WI38 (cell line): ENCODE measurements around the gene ADH6.
"Not testable (repeated sequence)": the region's sequence is repeated elsewhere in the genome, so short reads cannot be mapped to it uniquely, and the experiment has no call there.

Source experiments
- H3K4me3 ChIP-seq: 2 replicates; pipeline ENCODE4 v1.5.1; 2011; ENCODE audit warnings: low read depth, mild to moderate bottlenecking, control low read depth, low read length
- TF ChIP-seq, protein P1 (sequence below): IDR thresholded peaks from 2 replicates; pipeline ENCODE4 v1.5.1; 2012; ENCODE audit warnings: low read depth, mild to moderate bottlenecking, control low read depth, low read length

Gene ADH6

DNA sequence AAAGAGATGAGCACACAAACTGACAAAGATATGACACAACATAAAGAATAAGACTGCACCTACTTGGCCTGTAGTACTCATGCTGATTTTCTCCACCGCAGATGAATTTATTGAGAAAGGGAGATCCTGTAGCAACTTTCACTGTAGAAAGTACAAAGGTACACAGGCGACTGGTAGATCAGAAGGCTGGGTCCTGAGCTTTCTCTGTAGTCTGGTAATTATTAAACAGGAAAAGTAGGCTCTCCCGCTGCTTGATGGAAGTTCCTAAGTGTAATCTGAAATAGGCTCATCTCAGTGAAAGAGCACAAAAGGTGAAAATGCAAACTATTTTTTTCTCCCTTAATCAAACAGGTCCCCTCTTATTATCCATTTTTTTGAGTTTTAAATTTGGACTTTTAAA, at the start of gene ADH6:
ADH6 (minus strand) TSS at position 175 of the 400 bp plus-strand sequence; CDS start at position 81, 94 bp downstream.
- no peak within 1 kb of the TSS for H3K4me3 ChIP-seq
- TF ChIP-seq, protein P1, sequence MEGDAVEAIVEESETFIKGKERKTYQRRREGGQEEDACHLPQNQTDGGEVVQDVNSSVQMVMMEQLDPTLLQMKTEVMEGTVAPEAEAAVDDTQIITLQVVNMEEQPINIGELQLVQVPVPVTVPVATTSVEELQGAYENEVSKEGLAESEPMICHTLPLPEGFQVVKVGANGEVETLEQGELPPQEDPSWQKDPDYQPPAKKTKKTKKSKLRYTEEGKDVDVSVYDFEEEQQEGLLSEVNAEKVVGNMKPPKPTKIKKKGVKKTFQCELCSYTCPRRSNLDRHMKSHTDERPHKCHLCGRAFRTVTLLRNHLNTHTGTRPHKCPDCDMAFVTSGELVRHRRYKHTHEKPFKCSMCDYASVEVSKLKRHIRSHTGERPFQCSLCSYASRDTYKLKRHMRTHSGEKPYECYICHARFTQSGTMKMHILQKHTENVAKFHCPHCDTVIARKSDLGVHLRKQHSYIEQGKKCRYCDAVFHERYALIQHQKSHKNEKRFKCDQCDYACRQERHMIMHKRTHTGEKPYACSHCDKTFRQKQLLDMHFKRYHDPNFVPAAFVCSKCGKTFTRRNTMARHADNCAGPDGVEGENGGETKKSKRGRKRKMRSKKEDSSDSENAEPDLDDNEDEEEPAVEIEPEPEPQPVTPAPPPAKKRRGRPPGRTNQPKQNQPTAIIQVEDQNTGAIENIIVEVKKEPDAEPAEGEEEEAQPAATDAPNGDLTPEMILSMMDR = no peak

DNA sequence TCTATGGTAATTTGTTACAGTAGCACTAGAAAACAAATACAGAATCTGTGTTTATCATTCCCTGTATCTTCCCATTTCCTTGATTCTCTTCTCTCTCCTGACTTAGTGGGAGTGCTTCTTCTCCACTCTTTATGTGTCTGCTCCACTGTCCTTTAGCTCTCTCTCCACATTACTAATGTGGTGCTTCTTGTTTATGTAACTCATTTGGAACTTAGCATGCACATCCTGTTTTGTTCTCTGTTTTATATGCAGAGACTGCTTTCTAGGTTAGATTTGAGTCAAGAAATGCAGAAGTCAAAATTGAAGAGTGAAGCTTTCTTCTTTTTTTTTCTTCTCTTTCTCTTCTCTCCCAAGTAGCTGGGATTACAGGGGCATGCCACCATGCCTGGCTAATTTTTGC, 45.9 kb upstream of the ADH6 start:
- H3K4me3 ChIP-seq = no peak overlapping the region
- TF ChIP-seq, protein P1 = no peak

DNA sequence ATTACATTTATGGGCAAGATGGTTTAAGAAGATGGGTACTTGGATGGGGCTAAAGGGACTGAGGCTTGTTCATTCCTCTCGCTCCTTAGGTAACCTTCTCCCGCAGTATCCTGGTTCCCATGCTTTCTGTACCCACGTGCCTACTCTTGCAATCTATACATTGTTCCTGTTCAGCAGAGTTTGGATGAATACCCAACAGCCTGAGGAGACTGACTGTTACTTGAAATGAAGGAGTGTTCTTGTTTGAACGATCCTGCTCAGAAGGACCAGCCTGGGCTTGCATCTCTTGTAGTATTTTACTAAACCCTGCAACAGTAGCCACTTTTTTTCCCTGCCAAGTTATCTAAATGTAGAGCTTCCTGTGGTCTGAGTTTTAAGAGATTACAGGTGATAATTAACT, 33.7 kb upstream of the ADH6 start:
- no peak overlapping the region for H3K4me3 ChIP-seq
- TF ChIP-seq, protein P1 = no peak

GRCh38 chr4:99248714-99249113, 29.7 kb upstream of the ADH6 start:
- no peak overlapping the region for H3K4me3 ChIP-seq
- TF ChIP-seq, protein P1 = no peak

- TF ChIP-seq, protein P1 = no peak
- no peak overlapping the region for H3K4me3 ChIP-seq
Measured at GRCh38 chr4:99235955-99236354, 16.9 kb upstream of the ADH6 start.

GRCh38 chr4:99234331-99235010, 15.4 kb upstream of the ADH6 start:
- H3K4me3 ChIP-seq = no peak overlapping the region
- TF ChIP-seq, protein P1 = no peak

GRCh38 chr4:99233397-99233796, 14.4 kb upstream of the ADH6 start:
- H3K4me3 ChIP-seq = not testable (repeated sequence)

GRCh38 chr4:99228706-99229105, 9.7 kb upstream of the ADH6 start:
- H3K4me3 ChIP-seq = not testable (repeated sequence)

- not testable (repeated sequence) for H3K4me3 ChIP-seq
Measured at GRCh38 chr4:99227646-99228045, 8.6 kb upstream of the ADH6 start.
